A549 (cell line): ENCODE results near the gene TECPR2. TPM values are rescaled to one million over a fixed set of nuclear protein-coding genes. Genes with fewer than 3 reads are reported as not detected.

Source experiments
- ATAC-seq, 2 experiments: fragments of 200-7000 bp in 1 of 2; fragments of >200 bp in 1 of 2; cut with Nextera tagmentation in 1 of 2; cut with Tn5 transposase in 1 of 2; 3 replicates each; pipeline versions ENCODE4 v1.8.0 to v1.9.1; 2018 to 2020; ENCODE audit warnings: mild to moderate bottlenecking in 1 of 2, moderate library complexity in 1 of 2
- CTCF ChIA-PET: fragments of 300-600 bp; sonication (Branson Sonifier 250); formaldehyde crosslinking; extraction: SDS; loops from one replicate; lab custom pipeline; 2021; ENCODE audit warnings: antibody characterized with exemption, inconsistent platforms; lab: Yijun Ruan, JAX
- POLR2A ChIA-PET: fragments of 350-600 bp; formaldehyde crosslinking; extraction: SDS; loops from one replicate; lab custom pipeline; 2021; ENCODE audit warnings: antibody characterized with exemption, inconsistent platforms; lab: Yijun Ruan, JAX
- DNase-seq, 2 experiments: peaks; one replicate each; pipeline versions ENCODE4 v3.0.0 to v3.0.0-alpha.2; 2011 to 2016; ENCODE audit warnings: low read depth in 1 of 2, low spot score in 1 of 2
- FAIRE-seq: peaks from 2 replicates; lab custom pipeline; 2011; peaks lifted over from hg19 to GRCh38; lab: Jason Lieb, UNC
- H3K27ac ChIP-seq, 2 experiments: fragments of >200 bp; sonication (Bioruptor Twin); formaldehyde crosslinking; 3 replicates each; pipeline ENCODE4 v1.5.1; 2016 to 2017
- H3K4me1 ChIP-seq: fragments of >200 bp; sonication (Bioruptor Twin); formaldehyde crosslinking; 3 replicates; pipeline ENCODE4 v1.6.1; 2016
- H3K4me2 ChIP-seq: fragments of >200 bp; sonication (Bioruptor Twin); formaldehyde crosslinking; 3 replicates; pipeline ENCODE4 v1.6.1; 2016
- H3K4me3 ChIP-seq: fragments of >200 bp; sonication (Bioruptor Twin); formaldehyde crosslinking; 3 replicates; pipeline ENCODE4 v1.5.1; 2016
- H3K9me3 ChIP-seq: fragments of >200 bp; sonication (Bioruptor Twin); formaldehyde crosslinking; 3 replicates; pipeline ENCODE4 v1.6.1; 2016
- BCL3 ChIP-seq: fragments of >200 bp; sonication (Bioruptor Twin); formaldehyde crosslinking; IDR thresholded peaks from 3 replicates; pipeline ENCODE4 v1.6.1; 2016
- BHLHE40 ChIP-seq: IDR thresholded peaks from 2 replicates; pipeline ENCODE4 v1.6.1; 2012; ENCODE audit warnings: low read depth, low read length, inconsistent platforms
- CBX2 ChIP-seq: fragments of 200-600 bp; sonication (generic); IDR thresholded peaks from 2 replicates; pipeline ENCODE4 v1.6.1; 2016; ENCODE audit warnings: low read depth, mild to moderate bottlenecking, borderline replicate concordance
- CEBPB ChIP-seq, 2 experiments: fragments of >200 bp in 1 of 2; sonication (Bioruptor Twin) in 1 of 2; formaldehyde crosslinking in 1 of 2; IDR thresholded peaks; 2 replicates each; pipeline ENCODE4 v1.6.1; 2012 to 2016
- CTCF ChIP-seq: fragments of >200 bp; sonication (Bioruptor Twin); formaldehyde crosslinking; IDR thresholded peaks from 3 replicates; pipeline ENCODE4 v1.5.1; 2016
- EHF ChIP-seq: fragments of 250-450 bp; sonication (Bioruptor Pico); IDR thresholded peaks from 2 replicates; pipeline ENCODE4 v1.5.0; 2020; ENCODE audit warnings: mild to moderate bottlenecking
- EP300 ChIP-seq, 2 experiments: fragments of >200 bp; sonication (Bioruptor Twin); formaldehyde crosslinking; IDR thresholded peaks; 2 replicates in 1 of 2; 3 replicates in 1 of 2; pipeline ENCODE4 v1.6.1; 2016 to 2017
- ESRRA ChIP-seq: fragments of 150-350 bp; IDR thresholded peaks from 2 replicates; pipeline ENCODE4 v1.6.1; 2014; ENCODE audit warnings: mild to moderate bottlenecking, low read length, borderline replicate concordance
- FOSL2 ChIP-seq, 2 experiments: fragments of 450-650 bp in 1 of 2; fragments of >200 bp in 1 of 2; sonication (Bioruptor Twin) in 1 of 2; formaldehyde crosslinking; IDR thresholded peaks; 2 replicates each; pipeline versions ENCODE4 v1.5.0 to v1.6.1; 2016 to 2020; ENCODE audit warnings: mild to moderate bottlenecking in 1 of 2, moderate library complexity in 1 of 2
- FOXS1 ChIP-seq: fragments of 250-450 bp; sonication (Bioruptor Pico); IDR thresholded peaks from 2 replicates; pipeline ENCODE4 v1.5.0; 2020; ENCODE audit warnings: mild to moderate bottlenecking, moderate library complexity
- GATA3 ChIP-seq: IDR thresholded peaks from 2 replicates; pipeline ENCODE4 v1.6.1; 2012; ENCODE audit warnings: borderline replicate concordance
- HDAC2 ChIP-seq: fragments of 200-600 bp; sonication (generic); IDR thresholded peaks from 2 replicates; pipeline ENCODE4 v1.6.1; 2016
- HEYL ChIP-seq: fragments of 250-450 bp; sonication (Bioruptor Pico); IDR thresholded peaks from 2 replicates; pipeline ENCODE4 v1.8.0; 2021; ENCODE audit warnings: mild to moderate bottlenecking, moderate library complexity
- HOXA7 ChIP-seq: fragments of 250-450 bp; sonication (Bioruptor Pico); IDR thresholded peaks from 2 replicates; pipeline ENCODE4 v1.5.0; 2020; ENCODE audit warnings: mild to moderate bottlenecking, moderate library complexity
- JUN ChIP-seq, 2 experiments: fragments of >200 bp; sonication (Bioruptor Twin); formaldehyde crosslinking; IDR thresholded peaks; 2 replicates in 1 of 2; 3 replicates in 1 of 2; pipeline ENCODE4 v1.6.1; 2016 to 2017
- JUNB ChIP-seq: fragments of >200 bp; sonication (Bioruptor Twin); formaldehyde crosslinking; IDR thresholded peaks from 2 replicates; pipeline ENCODE4 v1.6.1; 2016
- MAFK ChIP-seq: fragments of 450-650 bp; IDR thresholded peaks from 2 replicates; pipeline ENCODE4 v1.6.1; 2014; ENCODE audit not compliant: partially characterized antibody
- MYC ChIP-seq: IDR thresholded peaks from 2 replicates; pipeline ENCODE4 v1.6.1; 2012; ENCODE audit warnings: mild to moderate bottlenecking, inconsistent platforms, low read length, improper control_type of control experiment, borderline replicate concordance
- PBX3 ChIP-seq: IDR thresholded peaks from 2 replicates; pipeline ENCODE4 v1.6.1; 2012
- RAD21 ChIP-seq, 2 experiments: fragments of >200 bp in 1 of 2; sonication (Bioruptor Twin) in 1 of 2; formaldehyde crosslinking in 1 of 2; IDR thresholded peaks in 1 of 2; conservative IDR thresholded peaks in 1 of 2; 2 replicates in 1 of 2; 3 replicates in 1 of 2; pipeline ENCODE4 v1.6.1; 2012 to 2018; ENCODE audit warnings: inconsistent platforms in 1 of 2
- RARB ChIP-seq: fragments of 250-450 bp; sonication (Bioruptor Pico); IDR thresholded peaks from 2 replicates; pipeline ENCODE4 v1.8.0; 2021; ENCODE audit warnings: mild to moderate bottlenecking, moderate library complexity
- RCOR1 ChIP-seq: fragments of 150-350 bp; IDR thresholded peaks from 2 replicates; pipeline ENCODE4 v1.6.1; 2014; ENCODE audit warnings: antibody characterized with exemption, low read length, low read depth
- REST ChIP-seq: fragments of 200-600 bp; sonication (generic); IDR thresholded peaks from 2 replicates; pipeline ENCODE4 v1.6.1; 2016; ENCODE audit warnings: antibody characterized with exemption, mild to moderate bottlenecking, moderate library complexity
- RNF2 ChIP-seq: fragments of 200-600 bp; sonication (generic); IDR thresholded peaks from 2 replicates; pipeline ENCODE4 v1.6.1; 2016; ENCODE audit warnings: low read depth, mild to moderate bottlenecking, antibody characterized with exemption, moderate library complexity, borderline replicate concordance
- SMC3 ChIP-seq: fragments of >200 bp; sonication (Bioruptor Twin); formaldehyde crosslinking; IDR thresholded peaks from 3 replicates; pipeline ENCODE4 v1.6.1; 2018; ENCODE audit warnings: inconsistent platforms
- SREBF2 ChIP-seq: fragments of 450-650 bp; IDR thresholded peaks from 2 replicates; pipeline ENCODE4 v1.6.1; 2014; ENCODE audit warnings: mild to moderate bottlenecking, moderate library complexity
- TFCP2L1 ChIP-seq: fragments of 250-450 bp; sonication (Bioruptor Pico); IDR thresholded peaks from 2 replicates; pipeline ENCODE4 v1.5.0; 2021; ENCODE audit warnings: mild to moderate bottlenecking
- USF2 ChIP-seq: fragments of 450-650 bp; IDR thresholded peaks from 2 replicates; pipeline ENCODE4 v1.6.1; 2014; ENCODE audit warnings: antibody characterized with exemption
- WGBS: methylation state at CpG from one replicate; pipeline ENCODE4 v1.1.6; 2017; ENCODE audit errors: missing lambda C conversion rate; 5-methylcytosine and 5-hydroxymethylcytosine counted together
- polyA plus RNA-seq, 4 experiments: library from polyadenylated mRNA; depleted of rRNA in 3 of 4; stranded (reverse); fragments of >200 nt; fragmentation: RNase III in 1 of 4; extraction: RNeasy Plus Mini Kit Qiagen cat#74134 plus additional on column Dnase treatment in 1 of 4; gene quantifications; 2 replicates in 3 of 4; 3 replicates in 1 of 4; pipeline ENCODE4 v1.2.3, GENCODE V29; 2011 to 2017

The TECPR2 gene
- polyA plus RNA-seq, 2 of the 4 experiments (the other 2 are of a cell fraction) = 5.9 to 7.6 TPM

- H3K4me3 ChIP-seq = no peak overlapping the region
- no peak overlapping the region for H3K4me2 ChIP-seq
- DNase-seq (no peak), ATAC-seq (no peak), FAIRE-seq (no peak)
- no peak overlapping the region for H3K27ac ChIP-seq
- POLR2A ChIA-PET = no interaction called here
- no peaks in the 10 kb centered on the region for H3K9me3 ChIP-seq
- WGBS = 87% methylated on average over 15 of the region's 15 CpGs
- H3K4me1 ChIP-seq = no peaks in the 10 kb centered on the region
- CTCF ChIA-PET = interaction anchor here (4.8 kb wide), 1 partner anchor 55 kb away, joined by 18 read pairs; no protein-coding TSS in a partner anchor
- TF ChIP-seq REST (no peak), BHLHE40 (no peak), MAFK (no peak), CEBPB (IDR thresholded peaks at IDR 0.05) (no peak), EP300 (IDR thresholded peaks at IDR 0.05) (no peak), BCL3 (no peak), SREBF2 (no peak), HEYL (no peak), FOXS1 (CRISPR knock-in tag) (no peak), RAD21 (conservative IDR thresholded peaks at IDR 0.05 in 1 of 2, IDR thresholded peaks at IDR 0.05 in 1 of 2) (no peak), JUN (IDR thresholded peaks at IDR 0.05) (no peak), JUNB (no peak), HDAC2 (no peak), GATA3 (no peak), RNF2 (no peak), EHF (no peak), USF2 (no peak), MYC (no peak), CTCF (no peak), RCOR1 (no peak)
Measured at GRCh38 chr14:102493096-102493495, 130.4 kb downstream of the TECPR2 start.

- H3K4me2 ChIP-seq = no peak overlapping the region
- FAIRE-seq (no peak), ATAC-seq (no peak), DNase-seq (no peak)
- no peak for TF ChIP-seq BHLHE40
- no peak for TF ChIP-seq CBX2
- TF ChIP-seq PBX3 = no peak
- TF ChIP-seq EP300 (IDR thresholded peaks at IDR 0.05) = no peak
- no peak for TF ChIP-seq RARB (CRISPR knock-in tag)
- no peak for TF ChIP-seq HOXA7
- no peak for TF ChIP-seq SMC3
- TF ChIP-seq ESRRA = no peak
- no peak for TF ChIP-seq FOSL2 (IDR thresholded peaks at IDR 0.05)
- no peak for TF ChIP-seq FOSL2 (CRISPR knock-in tag; IDR thresholded peaks at IDR 0.05)
- no peak for TF ChIP-seq TFCP2L1
- no peaks in the 10 kb centered on the region for H3K9me3 ChIP-seq
- no peaks in the 10 kb centered on the region for H3K4me1 ChIP-seq
- H3K4me3 ChIP-seq = no peak overlapping the region
- CTCF ChIA-PET = interaction anchor here (0.7 to 4.8 kb wide), 3 partner anchors 19 to 56 kb away, joined by 3 to 18 read pairs (median 6); no protein-coding TSS in a partner anchor
- POLR2A ChIA-PET = no interaction called here
- H3K27ac ChIP-seq = no peak overlapping the region
- 87% methylated on average over 11 of the region's 15 CpGs for WGBS
Measured at GRCh38 chr14:102493585-102493984, 130.8 kb downstream of the TECPR2 start.
